ENCODE data around the gene NLGN3. TPM values are rescaled to one million over a fixed set of nuclear protein-coding genes. Genes with fewer than 3 reads are reported as not detected.

Gene NLGN3
- total RNA-seq, 2 donors from 2014 or later: 1.6 to 6.4 TPM

DNA sequence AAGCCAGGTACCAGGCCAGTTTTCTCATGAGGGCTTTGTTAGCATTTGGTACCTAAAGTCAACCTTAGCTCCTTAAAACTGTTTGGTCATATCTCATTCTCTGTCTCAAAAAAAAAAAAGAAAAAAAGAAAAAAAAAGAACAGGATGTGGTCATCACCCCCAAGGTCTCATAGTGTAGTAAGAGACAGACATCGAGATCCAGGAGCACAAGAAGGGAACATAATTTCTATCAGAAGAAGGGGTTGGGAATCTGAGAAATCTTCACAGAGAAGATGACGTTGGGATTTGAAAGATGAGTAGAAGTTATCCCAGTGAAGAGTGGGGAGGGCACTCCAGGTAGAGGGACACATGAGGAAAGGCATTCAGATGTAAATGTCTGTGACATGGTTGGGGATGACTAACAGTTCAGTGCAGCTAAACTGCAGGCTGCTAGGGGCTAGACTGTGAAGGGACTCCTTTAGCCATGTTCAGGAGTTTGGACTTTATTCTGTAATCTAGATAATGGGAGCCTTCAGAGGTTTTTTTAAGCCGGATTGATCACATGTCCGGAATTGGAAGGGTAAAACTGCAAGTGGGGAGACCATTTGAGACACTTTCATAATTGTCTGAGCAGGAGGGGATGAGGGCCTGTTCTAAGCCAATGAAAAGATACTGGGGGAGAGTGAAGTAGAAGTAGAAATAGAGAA is 51.5 kb downstream of the NLGN3 start:
- ATAC-seq (replicated peaks): peak; percentile 85
- Mint-ChIP-seq H3K4me3 (peak overlapping the region; percentile 100), H3K27me3 (no peaks in the 10 kb centered on the region), H3K9me3 (no peaks in the 10 kb centered on the region), H3K4me1 (peaks cover 9% of the 10 kb centered on the region), H3K27ac (peak overlapping the region; percentile 99), H3K36me3 (ENCODE audit: low read depth) (peaks cover 13% of the 10 kb centered on the region)

DNA sequence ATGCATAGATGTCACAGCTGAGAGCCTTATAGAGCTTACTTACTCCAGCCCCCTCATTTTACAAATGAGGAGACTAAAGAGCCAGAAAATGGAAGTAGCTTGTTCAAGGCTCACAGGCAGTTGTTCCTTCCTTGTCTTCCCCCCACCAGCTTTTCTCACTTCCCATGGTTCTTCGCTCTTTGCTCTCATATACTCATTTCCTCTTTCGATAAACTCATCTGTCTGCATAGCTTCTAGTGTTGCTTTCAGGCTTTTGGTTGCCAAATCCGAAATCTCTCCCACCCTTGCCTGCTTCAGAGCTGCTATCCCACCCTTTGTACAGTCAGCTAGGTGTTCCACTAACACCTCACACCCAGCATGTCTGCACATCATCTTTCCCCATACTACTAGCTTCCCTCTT is 53.4 kb downstream of the NLGN3 start:
- peak overlapping the region; percentile 100 for H3K4me3 Mint-ChIP-seq
- no peaks in the 10 kb centered on the region for H3K9me3 Mint-ChIP-seq
- peaks cover 11% of the 10 kb centered on the region for H3K36me3 Mint-ChIP-seq (ENCODE audit: low read depth)
- H3K27ac Mint-ChIP-seq: peak overlapping the region; percentile 71
- H3K27me3 Mint-ChIP-seq: no peaks in the 10 kb centered on the region
- peaks cover 5% of the 10 kb centered on the region for H3K4me1 Mint-ChIP-seq
- ATAC-seq (replicated peaks): peak; percentile 64

DNA sequence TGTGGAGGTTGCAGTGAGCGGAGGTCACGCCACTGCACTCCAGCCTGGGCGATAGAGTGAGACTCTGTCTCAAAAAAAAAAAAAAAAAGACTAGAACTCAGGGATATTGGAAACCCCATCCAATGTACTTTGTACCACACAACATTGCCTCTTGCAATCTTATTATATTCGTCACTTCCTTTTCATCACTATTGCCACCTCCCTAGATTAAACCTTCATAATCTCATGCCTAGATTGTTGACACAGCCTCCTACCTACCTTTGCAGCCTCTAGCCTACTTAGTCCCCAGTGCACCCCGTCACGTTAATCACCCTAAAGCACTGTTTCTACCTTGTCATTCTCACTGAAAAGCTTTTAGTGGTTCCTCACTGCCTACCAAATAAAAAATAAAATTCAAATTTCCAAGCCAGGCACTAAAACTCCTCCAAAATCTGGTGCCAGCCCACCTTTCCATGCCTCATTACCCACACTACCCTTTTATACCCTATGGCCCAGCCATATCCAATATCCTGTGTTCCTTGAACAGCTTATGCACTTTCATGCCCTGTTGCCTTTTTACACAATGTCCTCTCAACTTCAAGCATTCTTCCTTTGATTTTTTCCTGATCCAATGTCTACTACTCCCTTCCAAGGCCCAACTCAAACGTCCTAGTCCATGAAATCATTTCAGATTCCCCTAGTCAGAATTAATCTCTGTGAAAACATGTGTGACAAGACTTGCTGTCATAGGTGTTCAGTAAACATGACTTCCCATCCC is 54.8 kb downstream of the NLGN3 start:
- peak overlapping the region; percentile 32 for H3K4me3 Mint-ChIP-seq
- H3K9me3 Mint-ChIP-seq: no peaks in the 10 kb centered on the region
- peaks cover 11% of the 10 kb centered on the region for H3K36me3 Mint-ChIP-seq (ENCODE audit: low read depth)
- no peaks in the 10 kb centered on the region for H3K27me3 Mint-ChIP-seq
- ATAC-seq (replicated peaks): no peak
- no peak overlapping the region for H3K27ac Mint-ChIP-seq
- H3K4me1 Mint-ChIP-seq: peaks cover 5% of the 10 kb centered on the region

DNA sequence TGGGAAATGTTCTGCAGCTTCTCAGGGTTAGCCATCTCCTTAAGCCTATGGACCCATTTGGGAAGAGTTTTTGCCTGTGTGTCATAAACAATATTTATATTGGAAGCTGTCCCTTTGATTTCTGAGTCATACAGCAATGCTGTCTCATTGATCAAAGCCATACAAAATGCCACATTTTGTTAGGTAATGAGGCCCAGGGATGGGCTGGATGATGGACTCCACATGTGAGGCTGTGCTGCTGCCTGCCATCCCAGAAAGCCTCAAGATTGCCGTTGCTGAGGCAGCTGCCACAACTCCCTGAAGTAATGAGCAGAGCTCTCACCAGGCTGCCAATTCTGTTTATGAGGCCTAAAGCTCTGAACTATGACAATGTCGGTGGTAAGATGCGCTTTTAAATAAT is 66.2 kb downstream of the NLGN3 start:
- Mint-ChIP-seq H3K4me3 (no peak overlapping the region), H3K4me1 (no peaks in the 10 kb centered on the region), H3K36me3 (ENCODE audit: low read depth) (no peaks in the 10 kb centered on the region), H3K27ac (no peak overlapping the region), H3K27me3 (peaks cover 4% of the 10 kb centered on the region), H3K9me3 (no peaks in the 10 kb centered on the region)
- no peak for ATAC-seq (replicated peaks)

DNA sequence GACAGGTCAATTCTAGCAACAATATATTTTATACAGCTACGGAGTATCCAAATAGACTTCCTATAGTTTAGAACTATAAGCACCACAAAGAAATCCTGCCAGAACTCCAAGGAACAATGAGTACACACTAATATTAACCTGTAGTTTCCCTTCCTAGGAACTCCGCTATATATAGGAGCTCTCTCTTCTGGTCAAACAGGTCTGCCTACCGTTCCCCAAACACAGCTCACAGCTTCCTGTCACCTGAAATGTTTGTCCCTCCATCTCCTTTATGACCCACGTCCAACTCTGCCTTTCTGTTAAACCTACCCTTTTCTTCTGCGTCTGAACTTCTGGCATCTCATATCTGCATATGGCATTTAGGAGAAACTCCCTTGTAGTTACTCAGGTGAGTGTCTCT is 67.9 kb downstream of the NLGN3 start:
- no peaks in the 10 kb centered on the region for H3K9me3 Mint-ChIP-seq
- no peak for ATAC-seq (replicated peaks)
- peaks cover 4% of the 10 kb centered on the region for H3K27me3 Mint-ChIP-seq
- H3K4me3 Mint-ChIP-seq: no peak overlapping the region
- no peaks in the 10 kb centered on the region for H3K4me1 Mint-ChIP-seq
- no peak overlapping the region for H3K27ac Mint-ChIP-seq
- no peaks in the 10 kb centered on the region for H3K36me3 Mint-ChIP-seq (ENCODE audit: low read depth)

DNA sequence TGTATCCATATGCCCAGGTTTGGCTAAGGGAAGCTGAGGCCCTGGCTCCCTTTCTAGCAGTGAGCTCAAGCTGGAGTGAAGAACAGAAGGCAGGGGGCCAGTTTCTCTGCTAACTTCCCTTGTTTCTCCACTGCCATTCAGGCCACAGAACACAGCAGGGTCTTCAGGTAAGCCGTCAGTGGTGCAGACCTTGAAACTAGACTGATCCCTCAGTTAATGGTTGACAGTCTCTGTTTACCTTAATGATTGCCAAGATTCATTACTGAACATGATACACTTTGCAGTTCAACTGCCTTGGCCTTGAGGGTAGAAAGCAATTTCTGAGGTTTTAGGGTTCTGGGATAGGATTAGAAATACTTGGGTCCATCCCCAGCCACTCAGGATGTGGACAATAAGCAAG is 69.5 kb downstream of the NLGN3 start:
- Mint-ChIP-seq H3K27me3 (peaks cover 4% of the 10 kb centered on the region), H3K27ac (no peak overlapping the region), H3K4me3 (no peak overlapping the region), H3K36me3 (ENCODE audit: low read depth) (no peaks in the 10 kb centered on the region), H3K4me1 (no peaks in the 10 kb centered on the region), H3K9me3 (no peaks in the 10 kb centered on the region)
- no peak for ATAC-seq (replicated peaks)

DNA sequence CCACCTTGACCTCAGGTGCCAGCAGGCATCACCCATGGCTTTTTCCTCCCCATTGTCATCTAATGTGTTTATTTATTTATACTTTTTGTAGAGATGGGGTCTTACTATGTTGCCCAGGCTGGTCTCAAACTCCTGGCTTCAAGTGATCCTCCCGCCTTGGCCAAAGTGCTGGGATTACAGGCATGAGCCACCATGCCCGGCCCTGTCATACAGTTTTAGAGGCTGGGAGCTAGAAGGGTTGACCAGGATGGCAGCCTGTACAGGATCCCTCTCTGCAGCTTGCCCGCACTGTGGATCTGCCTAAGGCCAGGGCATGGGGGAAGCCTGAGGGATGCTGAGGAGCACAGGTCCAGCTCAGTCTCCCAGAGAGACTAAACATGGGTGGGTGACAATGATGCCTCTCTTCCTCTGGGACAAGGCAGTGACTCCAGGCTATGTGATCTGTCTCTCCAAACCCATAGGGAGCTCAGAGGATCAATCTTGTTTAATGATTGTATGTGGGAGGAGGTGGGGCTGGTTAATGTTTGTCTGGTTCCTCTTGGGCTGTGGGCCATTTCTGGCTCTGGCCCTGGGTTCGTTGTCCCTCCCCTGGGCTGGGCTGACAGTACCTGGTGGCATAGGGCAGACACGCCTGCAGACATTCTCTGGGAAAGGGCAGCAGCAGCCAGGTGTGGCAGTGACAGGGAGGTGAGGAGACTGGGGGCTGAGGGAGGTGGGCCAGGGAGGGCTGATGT is 70.1 kb downstream of the NLGN3 start:
- peaks cover 4% of the 10 kb centered on the region for H3K27me3 Mint-ChIP-seq
- no peaks in the 10 kb centered on the region for H3K9me3 Mint-ChIP-seq
- no peak overlapping the region for H3K4me3 Mint-ChIP-seq
- ATAC-seq (replicated peaks): no peak
- H3K27ac Mint-ChIP-seq: no peak overlapping the region
- H3K4me1 Mint-ChIP-seq: no peaks in the 10 kb centered on the region
- no peaks in the 10 kb centered on the region for H3K36me3 Mint-ChIP-seq (ENCODE audit: low read depth)

DNA sequence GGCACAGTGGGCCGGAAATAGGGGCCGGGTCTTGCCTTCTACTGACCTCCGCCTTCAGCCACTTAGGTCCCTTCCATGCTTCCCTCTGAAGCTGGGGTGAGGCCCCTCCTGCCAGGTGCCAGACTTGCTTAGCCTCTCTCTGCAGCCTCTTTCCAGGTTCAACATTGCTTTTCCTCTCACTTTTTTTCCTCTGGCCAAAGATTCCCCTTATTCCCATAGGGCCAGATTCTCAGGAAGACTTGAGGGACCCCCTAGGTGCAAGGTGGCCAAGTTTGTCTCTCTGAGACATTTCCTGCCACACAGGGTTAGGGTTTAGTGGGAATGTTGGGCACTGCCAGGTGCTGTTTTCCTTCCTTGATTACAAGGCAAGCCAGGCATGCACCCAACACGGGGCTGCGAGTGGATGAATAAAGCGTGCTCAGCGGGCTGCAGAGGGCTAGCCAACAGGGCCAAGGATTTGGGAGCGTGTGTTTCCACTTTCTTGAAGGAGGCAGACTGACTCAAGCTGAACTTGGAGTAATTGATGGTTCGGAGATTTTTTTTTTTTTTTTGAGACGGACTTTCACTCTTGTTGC is 70.8 kb downstream of the NLGN3 start:
- Mint-ChIP-seq H3K27ac (no peak overlapping the region), H3K4me3 (no peak overlapping the region), H3K9me3 (no peaks in the 10 kb centered on the region), H3K4me1 (no peaks in the 10 kb centered on the region), H3K36me3 (ENCODE audit: low read depth) (no peaks in the 10 kb centered on the region), H3K27me3 (peaks cover 4% of the 10 kb centered on the region)
- no peak for ATAC-seq (replicated peaks)

DNA sequence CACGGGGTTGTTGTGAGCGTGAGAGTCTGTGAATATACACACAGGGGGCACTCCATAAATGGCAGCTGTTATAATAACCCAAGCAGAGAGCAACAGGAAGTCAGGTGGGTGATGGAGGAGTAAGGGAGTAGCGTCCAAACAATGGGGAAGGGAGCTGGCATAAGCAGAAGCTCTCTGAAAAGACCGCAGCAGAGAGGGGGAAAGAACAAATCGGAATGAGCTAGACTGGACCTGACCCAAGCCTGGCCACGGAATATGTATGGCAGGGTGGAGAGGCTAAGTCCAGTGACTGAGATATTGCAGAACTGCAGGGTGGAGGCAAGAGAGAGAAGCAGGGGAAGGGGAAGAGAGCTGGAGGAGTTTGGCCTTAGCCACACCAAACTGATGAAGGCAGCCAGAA is 71.8 kb downstream of the NLGN3 start:
- no peaks in the 10 kb centered on the region for H3K9me3 Mint-ChIP-seq
- H3K27me3 Mint-ChIP-seq: peaks cover 4% of the 10 kb centered on the region
- no peaks in the 10 kb centered on the region for H3K36me3 Mint-ChIP-seq (ENCODE audit: low read depth)
- no peak overlapping the region for H3K4me3 Mint-ChIP-seq
- H3K4me1 Mint-ChIP-seq: no peaks in the 10 kb centered on the region
- no peak overlapping the region for H3K27ac Mint-ChIP-seq
- no peak for ATAC-seq (replicated peaks)

DNA sequence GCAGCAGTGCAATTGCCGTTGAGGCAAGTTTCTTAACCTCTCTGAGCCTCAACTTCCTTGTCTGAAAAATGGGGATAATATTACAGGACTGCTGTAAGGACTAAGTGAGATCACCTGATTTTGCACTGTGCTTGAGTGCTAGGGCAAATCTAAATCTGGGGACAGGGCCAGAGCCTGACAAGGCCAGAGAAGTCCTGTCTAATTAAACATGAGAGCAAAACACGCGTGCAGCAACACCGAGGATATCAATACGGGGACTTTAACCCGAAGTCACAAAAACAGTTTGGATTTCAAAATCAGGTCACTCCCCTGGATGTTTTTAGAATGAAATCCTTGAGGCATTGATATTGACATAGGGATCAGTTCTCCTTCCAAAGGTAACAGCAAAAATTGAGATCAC is 72.7 kb downstream of the NLGN3 start:
- Mint-ChIP-seq H3K9me3 (no peaks in the 10 kb centered on the region), H3K27me3 (peaks cover 4% of the 10 kb centered on the region), H3K4me1 (no peaks in the 10 kb centered on the region), H3K27ac (no peak overlapping the region), H3K36me3 (ENCODE audit: low read depth) (no peaks in the 10 kb centered on the region), H3K4me3 (no peak overlapping the region)
- no peak for ATAC-seq (replicated peaks)

Other genes starting within 250 kb of the NLGN3 start
- not detected for gene TEX11, start 236.1 kb upstream of the NLGN3 start, total RNA-seq
- gene SLC7A3, start 213.7 kb upstream of the NLGN3 start, total RNA-seq: not detected
- 10 to 100 TPM; 47.2 to 49.0 TPM for gene SNX12, start 76.5 kb upstream of the NLGN3 start, total RNA-seq
- gene FOXO4, start 49.0 kb upstream of the NLGN3 start, total RNA-seq: 10 to 100 TPM; 11.2 to 39.0 TPM
- gene CXorf65, start 38.1 kb upstream of the NLGN3 start, total RNA-seq: 10 to 100 TPM; 15.1 to 36.4 TPM
- 100 to 1,000 TPM; 317 to 698 TPM for gene IL2RG, start 33.3 kb upstream of the NLGN3 start, total RNA-seq
- gene MED12, start 26.2 kb upstream of the NLGN3 start, total RNA-seq: 100 to 1,000 TPM in 1 of 2 donors, 10 to 100 TPM in 1; 46.2 to 144 TPM
- gene GJB1, start 78.4 kb downstream of the NLGN3 start, total RNA-seq: under 1 TPM in 1 of 2 donors, not detected in 1; 0.21 TPM
- 10 to 100 TPM; 18.3 TPM for gene ZMYM3, start 109.3 kb downstream of the NLGN3 start, total RNA-seq
- gene NONO, start 138.8 kb downstream of the NLGN3 start, total RNA-seq: 100 to 1,000 TPM; 394 to 499 TPM
- 1 to 10 TPM; 7.4 to 9.2 TPM for gene ITGB1BP2, start 156.9 kb downstream of the NLGN3 start, total RNA-seq
- gene TAF1, start 221.5 kb downstream of the NLGN3 start, total RNA-seq: 10 to 100 TPM; 31.9 to 37.2 TPM